A673 (cell line): Measurements from ENCODE around the gene SCAI. TPM values are rescaled to one million over a fixed set of nuclear protein-coding genes. Genes with fewer than 3 reads are reported as not detected.

Source experiments
- BruUV-seq: library from RNA; stranded (reverse); fragments of 400-500 nt; replicated peaks from 2 replicates; lab custom pipeline; 2021; lab: Mats Ljungman, UMichigan
- CTCF ChIA-PET: fragments of 300-600 bp; sonication (Branson Sonifier 250); formaldehyde crosslinking; loops from one replicate; lab custom pipeline; 2022; ENCODE audit warnings: antibody characterized with exemption; lab: Charles Lee
- POLR2A ChIA-PET: fragments of 300-600 bp; sonication (Branson Sonifier 250); formaldehyde crosslinking; loops from one replicate; lab custom pipeline; 2022; ENCODE audit warnings: antibody characterized with exemption; ENCODE audit not compliant: low non-redundant PET; lab: Charles Lee
- DNase-seq: peaks from one replicate; pipeline ENCODE4 v3.0.0-alpha.2; 2015; ENCODE audit warnings: low spot score
- H3K27ac ChIP-seq: fragments of 200-600 bp; sonication (generic); 2 replicates; pipeline ENCODE4 v1.5.1; 2016; ENCODE audit warnings: mixed run types, low read depth, mild to moderate bottlenecking, mixed read lengths, antibody characterized with exemption, low read length; ENCODE audit not compliant: poor library complexity, severe bottlenecking
- H3K27me3 ChIP-seq: fragments of 200-600 bp; sonication (generic); replicated peaks from 2 replicates; pipeline ENCODE4 v1.6.1; 2017; ENCODE audit warnings: mixed run types, low read depth, mild to moderate bottlenecking, mixed read lengths, antibody characterized with exemption, low read length; ENCODE audit not compliant: insufficient read depth, poor library complexity
- H3K36me3 ChIP-seq: fragments of 200-600 bp; sonication (generic); 2 replicates; pipeline ENCODE4 v1.6.1; 2016; ENCODE audit warnings: mixed run types, mild to moderate bottlenecking, mixed read lengths, antibody characterized with exemption, low read length; ENCODE audit not compliant: insufficient read depth, poor library complexity, severe bottlenecking
- H3K4me1 ChIP-seq: fragments of 200-600 bp; sonication (generic); 2 replicates; pipeline ENCODE4 v1.6.1; 2017; ENCODE audit warnings: mixed run types, mild to moderate bottlenecking, mixed read lengths, antibody characterized with exemption, low read length; ENCODE audit not compliant: insufficient read depth, poor library complexity, severe bottlenecking
- H3K4me3 ChIP-seq: fragments of 200-600 bp; sonication (generic); 2 replicates; pipeline ENCODE4 v1.5.1; 2016; ENCODE audit warnings: low read depth, mixed run types, mild to moderate bottlenecking, mixed read lengths, low read length; ENCODE audit not compliant: poor library complexity, severe bottlenecking
- H3K9me3 ChIP-seq: fragments of 200-600 bp; sonication (generic); 2 replicates; pipeline ENCODE4 v1.6.1; 2016; ENCODE audit warnings: mixed run types, low read depth, mild to moderate bottlenecking, mixed read lengths, antibody characterized with exemption, low read length; ENCODE audit not compliant: poor library complexity, severe bottlenecking
- CTCF ChIP-seq: fragments of 300-800, 200-600 bp; sonication (generic); conservative IDR thresholded peaks from 2 replicates; pipeline ENCODE4 v1.5.1; 2017; ENCODE audit warnings: low read depth, mild to moderate bottlenecking, antibody characterized with exemption, low read length, moderate library complexity, mixed read lengths
- EZH2 ChIP-seq: fragments of 200-600 bp; sonication (generic); IDR thresholded peaks from 2 replicates; pipeline ENCODE4 v1.6.1; 2017; ENCODE audit warnings: borderline replicate concordance, low read depth, mild to moderate bottlenecking, mixed read lengths, antibody characterized with exemption, low read length; ENCODE audit not compliant: poor library complexity, severe bottlenecking
- intact Hi-C: fragments of 100-400 bp; cut with micrococcal nuclease; formaldehyde crosslinking; loops from one replicate; pipeline ENCODE4 v1.10.0; 2022; ENCODE audit not compliant: unreplicated experiment
- total RNA-seq: library from RNA; stranded (reverse); gene quantifications from 2 replicates; pipeline ENCODE4 v1.2.3, GENCODE V29; 2021

Gene SCAI
- total RNA-seq, 1 experiment from 2014 or later = 14.1 TPM

DNA sequence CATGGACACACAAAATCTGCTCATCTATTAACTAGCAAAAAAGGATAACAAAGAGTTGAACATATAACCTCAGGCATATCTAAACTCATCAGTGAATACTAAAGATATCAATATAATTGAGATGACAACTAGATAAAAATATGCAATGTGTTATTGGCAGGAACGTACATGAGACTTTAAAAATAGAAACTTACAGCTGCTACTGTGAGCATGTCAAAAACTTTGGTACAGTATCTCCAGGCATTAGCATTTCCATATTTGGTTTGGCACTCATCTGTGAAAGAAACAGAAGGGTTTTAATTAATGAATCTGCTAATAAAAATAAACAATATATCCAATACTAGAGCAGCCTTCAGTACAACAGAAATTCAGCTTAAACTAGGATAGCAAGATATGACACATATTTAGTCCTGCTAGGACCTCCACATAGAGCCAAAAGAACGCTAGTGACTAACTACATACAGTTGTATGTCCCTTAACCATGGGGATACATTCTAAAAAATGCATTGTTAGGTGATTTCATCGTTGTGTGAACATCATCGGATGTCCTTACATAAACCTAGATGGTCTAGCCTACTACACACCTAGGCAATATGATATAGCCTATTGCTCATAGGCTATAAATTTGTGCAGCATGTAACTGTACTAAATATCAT lies 10.5 kb upstream of the SCAI start:
- H3K36me3 ChIP-seq = peaks cover 47% of the 10 kb centered on the region
- H3K27me3 ChIP-seq = no peaks in the 10 kb centered on the region
- intact Hi-C loops = no loop called here
- no peaks in the 10 kb centered on the region for H3K4me1 ChIP-seq
- no peak overlapping the region for H3K4me3 ChIP-seq
- ChIA-PET CTCF (interaction anchor here (0.7 kb wide), 1 partner anchor 169 kb away, joined by 3 read pairs; no protein-coding TSS in a partner anchor), POLR2A (no interaction called here)
- no peak for TF ChIP-seq EZH2
- no peak for TF ChIP-seq CTCF
- no peak overlapping the region for H3K27ac ChIP-seq
- DNase-seq = no peak
- BruUV-seq = no TSS peak
- no peaks in the 10 kb centered on the region for H3K9me3 ChIP-seq

DNA sequence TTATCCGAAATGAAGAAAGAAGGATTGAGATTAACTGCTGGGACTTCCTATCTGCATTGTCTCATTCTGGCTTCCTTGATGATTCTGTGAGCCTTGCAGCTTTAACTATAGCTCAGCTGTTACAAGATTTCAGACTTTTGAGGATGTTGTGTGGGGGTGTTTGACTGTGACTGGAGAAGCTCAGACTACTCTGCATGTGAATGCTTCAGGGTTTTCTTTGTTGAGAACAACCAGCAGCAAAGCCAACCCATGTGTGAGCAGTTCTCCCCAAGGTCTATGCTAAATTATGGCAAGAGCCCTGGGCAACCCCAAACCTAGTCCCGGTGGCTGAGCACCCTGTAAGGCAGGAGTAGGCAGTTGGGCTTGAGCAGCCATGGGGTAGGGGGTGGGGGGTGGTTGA lies 8.4 kb upstream of the SCAI start:
- POLR2A ChIA-PET = no interaction called here
- Histone ChIP-seq H3K4me3 (no peak overlapping the region), H3K4me1 (no peaks in the 10 kb centered on the region), H3K36me3 (peaks cover 40% of the 10 kb centered on the region), H3K27ac (no peak overlapping the region), H3K27me3 (no peaks in the 10 kb centered on the region), H3K9me3 (no peaks in the 10 kb centered on the region)
- no peak for TF ChIP-seq EZH2
- TF ChIP-seq CTCF = no peak
- BruUV-seq = no TSS peak
- DNase-seq = no peak
- CTCF ChIA-PET = no interaction called here
- intact Hi-C loops = no loop called here

DNA sequence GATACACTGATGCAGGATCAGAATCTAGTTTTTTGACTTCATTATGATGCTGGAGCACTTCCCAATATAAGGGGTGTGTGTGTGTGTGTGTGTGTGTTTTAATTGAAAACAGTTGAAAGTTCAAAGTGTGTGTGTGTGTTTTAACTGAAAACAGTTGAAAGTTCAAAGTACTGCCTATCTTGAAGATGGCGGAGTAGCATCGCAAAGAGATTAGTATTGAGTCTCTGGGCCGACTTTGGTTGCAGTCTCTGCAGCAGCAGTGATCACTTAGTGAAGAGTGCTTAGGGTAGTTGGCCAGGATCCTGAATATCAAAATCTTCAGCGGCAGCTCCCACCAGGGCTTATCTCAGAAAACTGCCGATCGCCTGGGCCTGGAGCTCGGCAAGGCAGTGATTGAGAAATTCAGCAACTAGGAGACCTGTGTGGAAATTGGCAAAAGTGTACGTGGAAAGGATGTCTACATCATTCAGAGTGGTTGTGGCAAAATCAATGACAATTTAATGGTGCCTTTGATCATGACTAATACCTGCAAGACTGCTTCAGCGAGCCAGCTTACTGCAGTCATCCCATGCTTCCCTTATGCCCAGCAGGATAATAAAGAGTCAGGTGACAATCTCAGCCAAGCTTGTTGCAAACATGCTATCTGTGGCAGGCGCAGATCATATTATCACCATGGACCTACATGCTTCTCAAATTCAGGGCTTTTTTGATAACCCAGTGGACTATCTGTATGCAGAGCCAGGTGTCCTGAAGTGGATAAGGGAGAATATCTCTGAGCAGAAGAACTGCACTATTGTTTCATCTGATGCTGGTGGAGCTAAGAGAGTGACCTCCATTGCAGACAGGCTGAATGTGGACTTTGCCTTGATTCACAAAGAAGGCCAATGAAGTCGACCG lies 7.3 kb upstream of the SCAI start:
- ChIA-PET CTCF (no interaction called here), POLR2A (no interaction called here)
- Histone ChIP-seq H3K36me3 (peaks cover 40% of the 10 kb centered on the region), H3K27me3 (no peaks in the 10 kb centered on the region), H3K4me3 (no peak overlapping the region), H3K27ac (no peak overlapping the region), H3K9me3 (no peaks in the 10 kb centered on the region), H3K4me1 (no peaks in the 10 kb centered on the region)
- BruUV-seq = no TSS peak
- intact Hi-C loops = no loop called here
- no peak for TF ChIP-seq CTCF
- no peak for DNase-seq
